Activated CD4-positive, alpha-beta T cell treated with anti-CD3 and anti-CD28 coated beads, Interleukin-2, amount 10 ng/mL, durations not matched to agents 7 days and 5 days (primary cell): ENCODE results near the gene COL18A1. TPM values are rescaled to one million over a fixed set of nuclear protein-coding genes. Genes with fewer than 3 reads are reported as not detected.
"Not testable (repeated sequence)": the region's sequence is repeated elsewhere in the genome, so short reads cannot be mapped to it uniquely, and the experiment has no call there.

Source experiments
- CTCF ChIA-PET: fragments of 350-600 bp; sonication (Branson Sonifier 250); formaldehyde crosslinking; loops from one replicate; lab custom pipeline; 2021; ENCODE audit warnings: antibody characterized with exemption; lab: Charles Lee
- POLR2A ChIA-PET: fragments of 350-600 bp; sonication (Branson Sonifier 250); formaldehyde crosslinking; loops from one replicate; lab custom pipeline; 2021; ENCODE audit warnings: antibody characterized with exemption; lab: Charles Lee
- DNase-seq: peaks from one replicate; pipeline ENCODE4 v3.0.0-alpha.2; 2020
- H3K27ac Mint-ChIP-seq: one replicate; pipeline ENCODE4 v1.8.0; 2021; ENCODE audit warnings: mild to moderate bottlenecking, moderate library complexity, mixed read lengths
- H3K27me3 Mint-ChIP-seq: one replicate; pipeline ENCODE4 v1.8.0; 2021; ENCODE audit warnings: mixed read lengths
- H3K36me3 Mint-ChIP-seq: one replicate; pipeline ENCODE4 v1.8.0; 2021; ENCODE audit warnings: low read depth, mixed read lengths
- H3K4me1 Mint-ChIP-seq: one replicate; pipeline ENCODE4 v1.8.0; 2021; ENCODE audit warnings: mixed read lengths
- H3K4me3 Mint-ChIP-seq: one replicate; pipeline ENCODE4 v1.8.0; 2021; ENCODE audit warnings: mild to moderate bottlenecking, moderate library complexity, mixed read lengths
- H3K9me3 Mint-ChIP-seq: one replicate; pipeline ENCODE4 v1.8.0; 2021; ENCODE audit warnings: mixed read lengths
- total RNA-seq, 2 experiments: library from RNA; stranded (reverse); gene quantifications; one replicate each; pipeline ENCODE4 v1.2.3, GENCODE V29; 2021

COL18A1 gene
- total RNA-seq, 2 experiments from 2014 or later, result 2.8 to 3.1 TPM

DNA sequence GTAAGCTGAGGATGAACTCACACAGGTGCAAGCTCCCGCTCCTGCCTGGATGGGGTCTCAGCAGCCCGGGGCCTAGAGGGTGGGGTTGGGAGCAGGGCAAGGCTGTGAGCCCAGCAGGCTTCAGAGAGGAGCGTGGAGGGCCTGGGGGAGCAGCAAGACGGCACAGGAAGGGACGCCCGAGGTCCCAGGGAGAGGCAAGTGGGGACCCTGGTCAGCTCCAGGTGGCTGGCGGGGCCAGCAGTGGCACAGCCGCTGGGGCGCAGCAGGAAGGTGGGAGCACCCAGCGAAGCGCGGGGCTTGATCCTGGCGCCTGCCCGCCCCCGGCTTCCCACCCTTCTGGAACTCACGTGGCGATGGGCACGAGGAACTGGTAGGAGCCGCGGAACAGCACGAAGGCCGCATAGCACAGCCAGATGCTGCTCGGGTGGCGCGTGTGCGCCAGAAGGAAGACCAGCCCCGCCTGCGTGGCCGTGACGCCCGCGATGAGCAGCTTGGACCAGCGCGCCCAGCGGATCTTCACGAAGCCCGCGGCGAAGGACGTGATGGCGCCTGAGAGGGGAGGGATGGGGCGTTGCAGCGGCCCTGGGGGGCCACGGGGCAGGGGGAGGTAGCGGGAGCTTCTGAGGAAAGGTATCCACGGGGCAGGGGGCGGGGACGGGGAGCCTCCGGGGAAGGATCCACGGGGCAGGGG, 125.6 kb downstream of the COL18A1 start:
- Mint-ChIP-seq H3K27ac (no peak overlapping the region), H3K36me3 (peaks cover 35% of the 10 kb centered on the region), H3K9me3 (no peaks in the 10 kb centered on the region), H3K27me3 (no peaks in the 10 kb centered on the region), H3K4me1 (peaks cover 16% of the 10 kb centered on the region), H3K4me3 (no peak overlapping the region)
- no peak for DNase-seq
- CTCF ChIA-PET, result no interaction called here
- POLR2A ChIA-PET, result no interaction called here

DNA sequence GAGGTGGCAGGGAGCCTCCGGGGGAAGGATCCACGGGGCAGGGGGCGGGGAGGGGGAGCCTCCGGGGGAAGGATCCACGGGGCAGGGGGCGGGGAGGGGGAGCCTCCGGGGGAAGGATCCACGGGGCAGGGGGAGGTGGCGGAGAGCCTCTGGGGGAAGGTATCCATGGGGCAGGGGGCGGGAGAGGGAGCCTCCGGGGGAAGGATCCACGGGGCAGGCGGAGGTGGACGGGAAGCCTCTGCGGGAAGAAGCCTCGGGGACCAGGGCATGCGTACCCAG, 126.1 kb downstream of the COL18A1 start:
- POLR2A ChIA-PET, H3K27ac Mint-ChIP-seq, H3K9me3 Mint-ChIP-seq, H3K27me3 Mint-ChIP-seq, H3K4me3 Mint-ChIP-seq, DNase-seq: not testable (repeated sequence)
- CTCF ChIA-PET, result interaction anchor here (1.6 kb wide), 1 partner anchor 8 kb away, joined by 3 read pairs; no protein-coding TSS in a partner anchor
- H3K36me3 Mint-ChIP-seq, result peaks cover 34% of the 10 kb centered on the region
- H3K4me1 Mint-ChIP-seq, result peaks cover 19% of the 10 kb centered on the region

DNA sequence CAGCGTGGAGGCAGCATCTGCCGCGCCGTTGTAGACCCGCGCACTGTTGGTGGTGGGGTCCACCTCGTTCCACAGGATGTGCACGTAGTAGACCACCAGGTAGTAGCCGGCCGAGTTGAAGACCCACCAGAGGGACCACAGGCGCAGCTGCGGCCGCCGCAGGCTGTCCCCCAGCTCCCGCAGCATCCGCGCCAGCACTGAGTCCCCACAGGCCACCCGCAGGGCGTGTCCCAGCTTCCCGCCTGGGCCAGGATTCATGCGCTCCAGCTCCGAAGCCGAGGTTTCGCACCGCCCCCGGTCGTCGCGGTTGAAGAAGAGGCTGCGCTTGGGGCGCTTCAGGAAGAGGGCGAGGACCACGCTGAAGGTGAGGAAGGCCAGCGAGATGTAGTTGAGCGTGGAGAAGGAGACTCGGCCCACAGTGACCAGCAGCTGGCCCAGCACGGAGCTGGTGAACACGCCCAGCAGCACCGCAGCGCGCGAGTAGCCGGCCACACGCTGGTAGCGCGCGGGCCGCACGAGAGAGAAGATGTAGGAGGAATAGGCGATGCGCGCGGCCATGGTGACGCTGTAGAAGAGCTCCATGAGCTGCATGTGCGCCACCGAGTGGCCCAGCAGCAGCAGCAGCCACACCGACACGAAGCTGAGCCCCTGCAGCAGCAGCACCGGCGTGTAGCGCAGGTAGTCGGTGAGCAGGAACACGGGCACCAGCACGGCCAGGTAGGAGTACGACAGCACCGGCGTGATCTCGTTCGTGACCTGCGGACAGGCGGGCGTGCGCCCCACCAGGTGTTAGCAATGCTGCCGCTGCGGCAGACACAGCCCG, 126.6 kb downstream of the COL18A1 start:
- ChIA-PET CTCF (interaction anchor here (1.1 to 1.6 kb wide), 2 partner anchors 9 to 46 kb away, joined by 3 read pairs; no protein-coding TSS in a partner anchor), POLR2A (no interaction called here)
- no peak for DNase-seq
- peaks cover 36% of the 10 kb centered on the region for H3K36me3 Mint-ChIP-seq
- H3K27me3 Mint-ChIP-seq, result no peaks in the 10 kb centered on the region
- no peak overlapping the region for H3K4me3 Mint-ChIP-seq
- peaks cover 21% of the 10 kb centered on the region for H3K4me1 Mint-ChIP-seq
- peak overlapping the region; percentile 9 for H3K27ac Mint-ChIP-seq
- no peaks in the 10 kb centered on the region for H3K9me3 Mint-ChIP-seq

DNA sequence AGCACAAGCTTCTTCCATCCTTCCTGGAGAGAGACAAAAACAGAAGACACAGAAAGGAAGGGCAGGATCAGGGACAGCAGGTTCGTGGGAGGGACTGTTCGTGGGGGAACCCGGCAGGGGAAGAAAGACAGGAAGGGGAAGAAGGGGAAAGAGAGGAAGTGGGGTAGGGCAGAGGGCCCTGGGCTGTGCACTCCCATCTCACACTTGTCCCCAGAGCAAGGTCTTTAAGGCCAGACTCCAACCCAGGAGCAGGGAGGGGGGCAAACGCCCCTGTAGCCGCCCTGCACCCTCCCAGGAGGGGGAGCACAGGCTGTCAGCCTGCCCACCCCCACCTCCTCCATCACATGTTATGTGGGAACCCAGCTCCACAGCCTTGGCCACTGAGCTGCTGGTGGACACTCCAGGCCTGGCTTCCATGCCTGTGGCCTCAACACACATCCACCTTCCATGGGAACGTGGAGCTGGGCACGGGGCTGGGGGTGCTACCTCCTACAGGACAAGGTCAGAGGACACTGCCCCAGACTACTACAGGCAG, 127.9 kb downstream of the COL18A1 start:
- peak overlapping the region; percentile 90 for H3K27ac Mint-ChIP-seq

DNA sequence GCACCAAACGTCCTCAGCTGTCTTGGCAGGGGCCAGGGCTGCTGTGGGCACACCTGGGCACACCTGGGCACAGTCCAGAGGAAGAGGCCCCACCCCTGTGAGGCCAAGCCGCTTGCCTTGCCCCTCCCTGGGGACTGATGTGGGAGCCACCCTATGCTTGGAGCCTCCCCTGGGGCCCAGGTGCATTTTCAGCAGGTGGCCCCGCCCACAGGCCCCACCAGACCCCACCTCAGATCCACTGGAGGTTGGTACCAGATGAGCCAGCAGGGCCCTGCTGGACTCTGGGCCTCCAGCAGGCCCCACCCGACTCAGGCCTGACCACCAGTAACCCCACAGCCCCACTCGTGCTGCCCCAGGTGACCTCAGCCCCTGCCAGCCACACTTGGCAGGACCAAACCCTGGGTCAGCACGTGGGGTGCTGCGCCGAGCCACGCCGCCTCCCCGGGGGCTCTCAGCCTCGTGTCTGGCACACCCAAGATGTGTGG, 128.4 kb downstream of the COL18A1 start:
- Mint-ChIP-seq H3K9me3 (no peaks in the 10 kb centered on the region), H3K27me3 (no peaks in the 10 kb centered on the region), H3K4me3 (no peak overlapping the region), H3K27ac (peak overlapping the region; percentile 90), H3K4me1 (peaks cover 21% of the 10 kb centered on the region), H3K36me3 (peaks cover 26% of the 10 kb centered on the region)
- DNase-seq, result no peak
- ChIA-PET POLR2A (no interaction called here), CTCF (interaction anchor here (1.5 kb wide), 1 partner anchor 12 kb away, joined by 4 read pairs; no protein-coding TSS in a partner anchor)

More for the DNA sequence above, 127.9 kb downstream of the COL18A1 start:
- H3K9me3 Mint-ChIP-seq, result no peaks in the 10 kb centered on the region
- ChIA-PET CTCF (interaction anchor here (1.1 to 1.5 kb wide), 2 partner anchors 11 to 45 kb away, joined by 3 to 4 read pairs; no protein-coding TSS in a partner anchor), POLR2A (interaction anchor here (0.6 kb wide), 1 partner anchor 17 kb away, joined by 3 read pairs; no protein-coding TSS in a partner anchor)
- H3K4me1 Mint-ChIP-seq, result peaks cover 21% of the 10 kb centered on the region
- H3K4me3 Mint-ChIP-seq, result peak overlapping the region; percentile 6
- DNase-seq, result no peak
- H3K27me3 Mint-ChIP-seq, result no peaks in the 10 kb centered on the region
- H3K36me3 Mint-ChIP-seq, result peaks cover 29% of the 10 kb centered on the region

DNA sequence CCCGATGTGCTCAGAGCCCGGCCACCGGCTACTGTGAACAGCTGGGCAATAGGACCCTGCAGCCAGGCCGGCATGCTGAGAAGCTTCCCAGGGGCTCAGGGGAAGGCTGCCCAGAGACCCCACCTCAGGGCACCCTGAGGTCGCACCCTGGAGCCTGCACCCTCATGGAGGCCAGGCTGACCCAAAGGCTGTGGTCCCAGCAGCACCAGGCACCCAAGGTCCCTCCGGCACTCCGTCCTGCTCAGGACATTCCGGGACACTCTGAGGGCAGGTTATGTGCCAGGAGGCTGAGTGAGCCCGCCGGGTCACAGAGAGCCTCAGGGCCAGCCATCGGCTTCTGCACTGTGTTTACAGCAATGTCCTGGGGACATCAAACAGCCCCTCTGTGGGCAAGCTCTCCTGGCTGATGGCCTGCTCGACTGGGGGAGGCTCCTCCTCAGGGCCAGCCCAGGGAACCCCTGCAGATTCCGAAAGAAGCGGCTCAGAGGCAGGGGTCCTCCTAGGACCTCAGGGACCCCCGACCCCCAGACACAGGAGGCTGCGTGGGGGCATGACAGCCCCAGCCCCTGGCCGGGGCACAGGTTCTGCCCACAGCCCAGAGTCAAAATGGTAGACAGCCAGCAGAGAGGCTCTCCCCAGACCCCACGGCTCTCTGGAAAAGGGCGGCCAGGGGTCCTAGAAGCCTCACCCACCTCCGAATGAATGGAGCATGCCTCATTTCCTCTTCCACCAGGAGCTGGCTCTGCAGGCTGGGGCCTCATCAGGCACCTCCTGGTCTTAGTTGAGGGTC, 129.1 kb downstream of the COL18A1 start:
- Mint-ChIP-seq H3K36me3 (peaks cover 24% of the 10 kb centered on the region), H3K4me3 (no peak overlapping the region), H3K27me3 (no peaks in the 10 kb centered on the region), H3K27ac (peak overlapping the region; percentile 36), H3K9me3 (no peaks in the 10 kb centered on the region), H3K4me1 (peaks cover 21% of the 10 kb centered on the region)
- no peak for DNase-seq
- ChIA-PET CTCF (no interaction called here), POLR2A (no interaction called here)

DNA sequence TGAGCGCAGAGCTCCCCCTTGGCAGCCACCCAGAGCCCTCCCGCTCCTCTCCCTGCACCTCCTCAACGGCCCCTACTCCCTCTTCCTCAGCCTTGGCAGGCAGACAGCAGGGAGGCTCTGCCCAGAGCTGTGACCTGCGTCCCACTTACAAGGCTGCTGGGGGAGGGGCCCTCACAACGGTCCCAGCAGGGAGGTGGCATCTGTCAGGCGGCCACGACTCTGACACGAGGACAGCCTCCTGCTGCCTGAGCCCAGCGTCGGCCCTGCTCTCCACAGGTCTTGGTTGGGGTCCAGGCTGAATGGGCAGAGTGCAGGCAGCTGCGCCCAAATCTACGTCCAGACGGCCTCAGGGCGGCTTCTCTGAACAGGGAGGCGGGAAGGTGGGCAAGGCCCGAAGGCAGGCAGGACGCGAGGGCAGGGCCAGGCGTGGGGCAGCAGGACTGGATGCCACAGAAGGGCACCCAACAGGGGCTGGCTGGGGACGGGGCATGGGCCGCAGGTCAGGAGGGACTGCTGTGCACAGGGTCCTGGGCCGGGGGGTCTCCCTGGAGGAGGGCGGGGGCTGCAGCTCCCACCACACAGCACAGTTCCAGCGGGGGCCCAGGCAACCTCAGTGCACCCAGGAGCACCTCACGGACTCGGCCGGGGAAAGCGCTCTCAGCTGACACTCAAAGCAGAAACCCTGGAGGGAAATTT, 129.8 kb downstream of the COL18A1 start:
- Mint-ChIP-seq H3K27me3 (no peaks in the 10 kb centered on the region), H3K9me3 (no peaks in the 10 kb centered on the region), H3K4me3 (no peak overlapping the region), H3K36me3 (peaks cover 24% of the 10 kb centered on the region), H3K27ac (peak overlapping the region; percentile 25), H3K4me1 (peaks cover 21% of the 10 kb centered on the region)
- CTCF ChIA-PET, result no interaction called here
- POLR2A ChIA-PET, result no interaction called here
- no peak for DNase-seq

DNA sequence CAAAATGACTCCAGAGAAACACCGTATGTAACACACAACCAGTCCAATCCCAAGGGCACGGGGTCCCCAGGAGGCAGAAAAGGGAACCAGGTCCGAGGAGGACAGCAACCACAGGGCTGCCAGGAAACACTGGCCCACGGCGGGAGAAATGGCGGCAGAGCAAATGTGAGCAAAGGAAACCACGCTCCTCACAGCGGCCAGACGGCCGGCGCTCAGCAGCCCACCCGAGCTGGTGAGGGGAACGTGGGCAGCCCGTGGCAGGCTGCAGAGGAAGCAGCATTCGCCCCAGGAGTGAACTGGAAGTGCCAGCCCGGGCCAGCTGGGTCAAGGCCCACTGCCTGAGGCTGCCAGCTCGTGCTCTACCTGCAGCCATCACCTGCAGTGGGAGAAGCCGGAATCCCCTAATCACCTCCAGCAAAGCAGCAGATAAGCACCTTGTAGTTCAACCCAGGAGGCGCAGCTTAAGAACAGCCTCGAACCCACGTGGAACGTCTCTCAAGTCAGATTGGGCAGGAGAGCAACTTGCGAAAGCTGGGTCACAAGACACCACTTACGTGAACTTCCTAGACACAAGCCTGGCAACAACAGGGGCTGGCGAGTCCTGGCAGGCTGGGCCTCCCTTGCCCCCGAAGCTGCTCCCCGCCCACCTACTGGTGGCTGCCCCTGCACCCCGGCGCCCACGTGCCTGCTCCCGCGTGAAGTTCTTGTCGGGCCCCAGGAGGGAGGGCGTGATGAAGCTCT, 130.5 kb downstream of the COL18A1 start:
- ChIA-PET CTCF (no interaction called here), POLR2A (no interaction called here)
- DNase-seq, result no peak
- H3K27me3 Mint-ChIP-seq, result no peaks in the 10 kb centered on the region
- no peaks in the 10 kb centered on the region for H3K9me3 Mint-ChIP-seq
- no peak overlapping the region for H3K27ac Mint-ChIP-seq
- peaks cover 28% of the 10 kb centered on the region for H3K4me1 Mint-ChIP-seq
- peaks cover 26% of the 10 kb centered on the region for H3K36me3 Mint-ChIP-seq
- no peak overlapping the region for H3K4me3 Mint-ChIP-seq

DNA sequence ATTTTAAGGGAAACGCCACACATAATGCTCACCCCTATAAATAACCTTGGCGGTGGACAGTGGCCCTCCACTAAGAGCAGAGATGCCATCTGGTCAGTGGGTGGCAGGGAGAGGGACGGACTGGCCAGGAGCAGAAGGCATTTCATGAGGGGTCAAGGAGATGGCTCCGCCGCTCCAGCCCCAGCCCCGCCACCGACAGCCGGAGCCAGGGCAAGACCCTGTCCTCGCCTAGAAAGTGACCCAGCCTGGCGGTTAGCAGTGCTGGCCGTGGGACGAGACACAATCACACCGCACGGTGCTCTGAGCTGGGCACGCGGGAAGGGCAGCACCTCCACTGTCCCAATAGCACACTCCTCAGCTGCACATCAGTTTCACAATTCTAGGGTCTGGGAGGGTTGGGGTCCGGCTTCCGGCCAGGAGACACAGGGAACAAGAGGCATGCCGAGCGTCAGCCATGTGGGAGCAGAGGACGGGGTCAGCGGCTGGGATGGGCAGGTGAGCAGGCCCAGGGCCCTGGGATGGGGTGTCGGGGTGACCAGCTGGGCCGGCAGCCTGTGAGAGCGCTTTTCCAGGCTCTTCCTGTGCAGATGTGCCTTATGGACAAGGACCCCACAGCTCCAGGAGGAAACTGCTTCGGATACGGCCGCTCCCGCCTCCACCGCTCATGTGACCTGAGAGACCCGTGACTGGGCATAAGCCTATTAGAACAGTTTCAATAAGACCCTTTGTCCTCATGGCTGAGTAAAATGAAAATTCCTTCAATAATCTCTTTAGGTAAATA, 131.5 kb downstream of the COL18A1 start:
- POLR2A ChIA-PET, result no interaction called here
- Mint-ChIP-seq H3K4me3 (no peak overlapping the region), H3K27ac (peak overlapping the region; percentile 31), H3K9me3 (no peaks in the 10 kb centered on the region), H3K27me3 (no peaks in the 10 kb centered on the region), H3K4me1 (peaks cover 37% of the 10 kb centered on the region), H3K36me3 (peaks cover 21% of the 10 kb centered on the region)
- DNase-seq, result no peak
- CTCF ChIA-PET, result no interaction called here

DNA sequence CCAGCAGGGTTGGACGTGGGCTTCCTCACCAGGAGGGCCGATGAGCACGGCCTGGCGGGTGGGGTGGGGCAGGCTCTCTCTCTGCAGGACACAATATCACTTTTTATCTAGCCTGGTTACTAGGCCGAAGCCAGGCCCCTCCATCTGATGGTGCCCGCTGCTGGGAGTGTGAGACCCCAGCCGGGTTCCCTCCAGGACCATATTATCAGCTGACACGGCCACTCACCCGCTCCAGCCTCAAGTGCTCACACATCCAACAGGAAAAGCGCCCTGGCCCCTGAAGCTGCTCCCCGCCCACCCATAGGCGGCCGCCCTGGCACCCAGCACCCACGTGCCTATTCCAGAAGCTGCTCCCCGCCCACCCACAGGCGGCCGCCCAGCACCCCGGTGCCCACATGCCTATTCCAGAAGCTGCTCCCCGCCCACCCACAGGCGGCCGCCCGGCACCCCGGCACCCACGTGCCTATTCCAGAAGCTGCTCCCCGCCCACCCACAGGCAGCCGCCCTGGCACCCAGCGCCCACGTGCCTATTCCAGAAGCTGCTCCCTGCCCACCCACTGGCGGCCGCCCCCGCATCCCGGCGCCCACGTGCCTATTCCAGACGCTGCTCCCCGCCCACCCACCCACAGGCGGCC, 132.3 kb downstream of the COL18A1 start:
- Mint-ChIP-seq H3K4me3 (no peak overlapping the region), H3K9me3 (no peaks in the 10 kb centered on the region), H3K27ac (no peak overlapping the region), H3K27me3 (no peaks in the 10 kb centered on the region), H3K4me1 (peaks cover 36% of the 10 kb centered on the region), H3K36me3 (peaks cover 13% of the 10 kb centered on the region)
- DNase-seq, result no peak
- POLR2A ChIA-PET, result no interaction called here
- CTCF ChIA-PET, result no interaction called here
